ENCODE results near the gene ZNF462. TPM values are rescaled to one million over a fixed set of nuclear protein-coding genes. Genes with fewer than 3 reads are reported as not detected.

The ZNF462 gene
- total RNA-seq, 2 donors from 2014 or later: 4.7 to 8.9 TPM

DNA sequence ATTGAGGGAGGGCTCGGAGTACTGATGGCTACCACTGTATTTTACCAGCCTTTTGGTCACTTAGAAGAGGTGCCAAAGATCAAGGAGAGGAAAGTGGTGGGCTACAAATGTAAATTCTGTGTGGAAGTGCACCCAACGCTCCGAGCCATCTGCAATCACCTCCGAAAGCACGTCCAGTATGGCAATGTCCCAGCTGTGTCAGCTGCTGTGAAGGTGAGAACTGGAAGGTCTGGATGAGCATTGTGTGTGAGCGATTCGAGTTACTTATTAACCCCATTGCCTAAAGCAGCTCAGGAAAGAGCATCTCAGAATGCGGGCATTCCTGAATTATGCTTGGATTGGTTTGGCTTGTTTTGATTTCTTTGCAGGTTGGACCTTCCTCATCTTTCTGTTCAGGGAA, 67.5 kb downstream of the ZNF462 start:
- DNase-seq: peak in 3 of 4 donors; percentile 44 to 62 (median 55)
- Histone ChIP-seq H3K27me3 (no peaks in the 10 kb centered on the region), H3K4me1 (peaks cover 5% of the 10 kb centered on the region), H3K27ac (no peak overlapping the region), H3K4me3 (no peak overlapping the region), H3K9me3 (no peaks in the 10 kb centered on the region), H3K36me3 (replicated peaks in 1 of 2; ENCODE audit: insufficient read depth in 1 of 2, low read depth in 2 of 2) (no peaks in the 10 kb centered on the region)
- TF ChIP-seq POLR2A (IDR thresholded peaks at IDR 0.05): no peak
- TF ChIP-seq, protein P1, sequence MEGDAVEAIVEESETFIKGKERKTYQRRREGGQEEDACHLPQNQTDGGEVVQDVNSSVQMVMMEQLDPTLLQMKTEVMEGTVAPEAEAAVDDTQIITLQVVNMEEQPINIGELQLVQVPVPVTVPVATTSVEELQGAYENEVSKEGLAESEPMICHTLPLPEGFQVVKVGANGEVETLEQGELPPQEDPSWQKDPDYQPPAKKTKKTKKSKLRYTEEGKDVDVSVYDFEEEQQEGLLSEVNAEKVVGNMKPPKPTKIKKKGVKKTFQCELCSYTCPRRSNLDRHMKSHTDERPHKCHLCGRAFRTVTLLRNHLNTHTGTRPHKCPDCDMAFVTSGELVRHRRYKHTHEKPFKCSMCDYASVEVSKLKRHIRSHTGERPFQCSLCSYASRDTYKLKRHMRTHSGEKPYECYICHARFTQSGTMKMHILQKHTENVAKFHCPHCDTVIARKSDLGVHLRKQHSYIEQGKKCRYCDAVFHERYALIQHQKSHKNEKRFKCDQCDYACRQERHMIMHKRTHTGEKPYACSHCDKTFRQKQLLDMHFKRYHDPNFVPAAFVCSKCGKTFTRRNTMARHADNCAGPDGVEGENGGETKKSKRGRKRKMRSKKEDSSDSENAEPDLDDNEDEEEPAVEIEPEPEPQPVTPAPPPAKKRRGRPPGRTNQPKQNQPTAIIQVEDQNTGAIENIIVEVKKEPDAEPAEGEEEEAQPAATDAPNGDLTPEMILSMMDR (IDR thresholded peaks at IDR 0.05): no peak
- intact Hi-C loops (cut with DNase I): no loop called here
- WGBS, 2 donors: 23 to 28% methylated on average over 8 of the region's 8 CpGs
- ATAC-seq: no peak

DNA sequence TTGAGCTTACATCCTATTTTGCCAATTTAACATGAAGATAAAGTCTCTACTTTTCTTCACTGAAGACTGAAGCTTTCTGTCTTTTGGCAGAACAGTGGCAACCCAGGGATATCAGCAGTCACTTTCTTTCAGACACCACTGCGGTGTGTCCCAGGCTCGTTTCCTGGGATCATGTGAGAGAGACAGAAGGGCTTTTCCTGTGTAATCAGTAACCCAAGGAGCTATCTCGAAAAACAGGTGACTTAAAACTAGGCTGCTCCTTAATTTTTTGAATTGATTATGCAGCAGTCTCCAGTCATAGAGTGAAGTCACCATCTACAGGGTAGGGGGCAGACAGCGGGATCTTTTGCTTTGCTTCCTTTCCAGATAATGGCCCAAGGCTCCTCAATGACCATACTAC, 68.5 kb downstream of the ZNF462 start:
- DNase-seq: no peak
- Histone ChIP-seq H3K9me3 (no peaks in the 10 kb centered on the region), H3K27me3 (no peaks in the 10 kb centered on the region), H3K4me3 (no peak overlapping the region), H3K27ac (no peak overlapping the region), H3K36me3 (replicated peaks in 1 of 2; ENCODE audit: insufficient read depth in 1 of 2, low read depth in 2 of 2) (no peaks in the 10 kb centered on the region), H3K4me1 (peaks cover 5% of the 10 kb centered on the region)
- WGBS, 2 donors: 60 to 67% methylated on average over 4 of the region's 4 CpGs
- TF ChIP-seq, protein P1 (IDR thresholded peaks at IDR 0.05): no peak
- TF ChIP-seq POLR2A (IDR thresholded peaks at IDR 0.05): no peak
- intact Hi-C loops (cut with DNase I): no loop called here
- ATAC-seq: no peak

DNA sequence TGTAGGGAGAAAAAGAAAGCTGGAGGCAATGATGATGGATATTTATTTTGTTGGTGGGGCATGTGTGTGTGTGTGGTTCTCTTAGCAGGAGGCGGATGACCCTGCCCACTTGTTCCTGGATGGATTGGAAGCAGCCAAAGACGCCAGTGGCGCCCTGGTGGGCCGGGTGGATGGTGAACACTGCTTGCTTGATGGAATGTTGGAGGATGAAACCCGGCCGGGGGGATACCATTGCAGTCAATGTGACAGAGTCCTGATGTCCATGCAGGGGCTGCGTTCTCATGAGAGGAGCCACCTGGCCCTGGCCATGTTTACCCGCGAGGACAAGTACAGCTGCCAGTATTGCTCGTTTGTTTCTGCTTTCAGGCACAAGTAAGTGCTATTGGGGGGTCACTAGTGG, 69.2 kb downstream of the ZNF462 start:
- Histone ChIP-seq H3K9me3 (no peaks in the 10 kb centered on the region), H3K4me3 (no peak overlapping the region), H3K27me3 (no peaks in the 10 kb centered on the region), H3K27ac (no peak overlapping the region), H3K36me3 (replicated peaks in 1 of 2; ENCODE audit: insufficient read depth in 1 of 2, low read depth in 2 of 2) (no peaks in the 10 kb centered on the region), H3K4me1 (peaks cover 5% of the 10 kb centered on the region)
- intact Hi-C loops (cut with DNase I): no loop called here
- TF ChIP-seq, protein P1 (IDR thresholded peaks at IDR 0.05): no peak
- no peak for TF ChIP-seq POLR2A (IDR thresholded peaks at IDR 0.05)
- 81 to 91% methylated on average over 10 of the region's 10 CpGs for WGBS, 2 donors
- ATAC-seq (no peak), DNase-seq (no peak)

DNA sequence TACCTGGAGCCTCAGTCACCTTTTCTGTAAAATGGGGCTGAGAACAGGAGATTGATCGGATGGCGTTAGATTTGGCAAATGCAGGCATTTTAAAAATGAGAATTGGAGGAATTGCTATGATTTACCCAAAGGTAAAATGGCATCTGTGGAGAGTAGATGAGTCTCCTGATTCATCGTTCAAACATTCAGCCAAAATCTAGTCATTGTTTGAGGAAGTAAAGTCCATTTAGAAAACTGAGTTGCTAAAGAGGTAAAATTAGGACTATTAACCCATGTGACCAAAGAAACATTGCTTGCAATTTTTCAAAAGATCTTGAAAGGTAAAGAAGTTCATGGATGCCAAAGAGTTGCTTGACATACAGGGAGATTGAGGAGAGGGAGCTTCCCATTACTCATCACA, 69.7 kb downstream of the ZNF462 start:
- H3K4me1 ChIP-seq: peaks cover 5% of the 10 kb centered on the region
- no peaks in the 10 kb centered on the region for H3K36me3 ChIP-seq (replicated peaks in 1 of 2; ENCODE audit: insufficient read depth in 1 of 2, low read depth in 2 of 2)
- no peak for ATAC-seq
- no peaks in the 10 kb centered on the region for H3K27me3 ChIP-seq
- no peak overlapping the region for H3K4me3 ChIP-seq
- TF ChIP-seq, protein P1 (IDR thresholded peaks at IDR 0.05): no peak
- DNase-seq: no peak
- intact Hi-C loops (cut with DNase I): no loop called here
- WGBS, 2 donors: 86 to 89% methylated on average over 3 of the region's 3 CpGs
- no peak overlapping the region for H3K27ac ChIP-seq
- H3K9me3 ChIP-seq: no peaks in the 10 kb centered on the region

DNA sequence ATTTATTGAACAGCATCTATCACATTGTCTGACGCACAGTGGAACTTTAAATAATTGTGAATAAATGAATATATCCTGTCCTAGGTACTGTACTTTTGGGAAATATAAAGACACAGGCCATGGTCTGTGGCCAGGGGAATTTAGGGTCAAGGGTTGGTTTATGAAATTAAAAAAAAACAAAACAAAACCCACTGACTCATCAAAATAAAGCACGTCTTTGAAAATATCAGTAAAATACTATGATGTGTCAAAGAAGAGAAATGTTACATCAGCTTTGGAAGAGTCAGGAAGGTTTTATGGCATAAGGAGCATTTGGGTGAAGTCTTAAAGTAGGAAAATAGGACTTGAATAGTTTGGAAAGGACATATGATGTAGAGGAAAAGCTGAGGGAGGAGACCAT, 70.5 kb downstream of the ZNF462 start:
- TF ChIP-seq, protein P1 (IDR thresholded peaks at IDR 0.05): no peak
- no peak for TF ChIP-seq POLR2A (IDR thresholded peaks at IDR 0.05)
- Histone ChIP-seq H3K27me3 (no peaks in the 10 kb centered on the region), H3K36me3 (replicated peaks in 1 of 2; ENCODE audit: insufficient read depth in 1 of 2, low read depth in 2 of 2) (no peaks in the 10 kb centered on the region), H3K9me3 (no peaks in the 10 kb centered on the region), H3K27ac (no peak overlapping the region), H3K4me1 (peaks cover 5% of the 10 kb centered on the region), H3K4me3 (no peak overlapping the region)
- WGBS, 2 donors: 87% methylated on average over 2 of the region's 2 CpGs
- DNase-seq (no peak), ATAC-seq (no peak)
- intact Hi-C loops (cut with DNase I): no loop called here
